NCI-H2171 treated with DMSO at 0.1 percent for 48 hours (cell line): ENCODE measurements around the gene SPSB1.

Experiments used
- DNase-seq: peaks from one replicate; lab custom pipeline; 2025; lab: John Stamatoyannopoulos, UW

SPSB1 gene

DNA sequence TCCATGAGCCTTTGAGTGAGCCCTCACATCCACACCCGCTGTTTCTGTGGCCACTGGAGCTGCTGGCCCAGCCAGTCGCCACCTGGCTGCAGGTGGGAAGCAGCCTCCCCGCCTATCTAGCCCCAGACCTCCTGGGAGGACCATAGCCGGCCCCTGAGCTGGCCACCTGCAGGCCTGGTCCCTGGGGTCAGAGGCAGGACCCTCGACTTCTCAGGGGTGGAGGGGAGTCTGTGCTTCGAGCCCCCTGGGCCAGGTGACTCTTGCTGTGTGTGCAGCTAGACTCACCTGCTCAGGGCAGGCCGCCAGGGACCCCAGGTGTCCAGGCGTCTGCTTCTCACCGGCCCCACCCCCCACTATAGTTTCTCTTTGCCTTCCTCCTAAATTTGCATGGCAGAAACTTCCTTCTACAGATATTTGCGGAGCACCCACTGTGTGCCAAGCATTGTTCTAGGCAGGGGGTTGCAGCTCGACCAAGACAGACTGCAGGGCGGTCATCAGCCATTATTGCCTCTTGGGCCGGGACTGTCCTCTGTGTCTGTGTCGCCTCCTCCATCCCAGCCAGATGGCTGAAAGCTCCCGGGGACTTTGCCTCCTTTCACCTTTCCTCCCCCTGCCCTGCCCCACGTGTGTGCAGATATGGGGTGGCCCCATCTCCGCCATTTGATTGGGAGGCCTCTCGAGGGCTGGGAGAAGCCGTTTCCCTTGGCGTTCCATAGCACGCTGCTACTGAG, 27.3 kb downstream of the SPSB1 start:
- no peak for DNase-seq

- DNase-seq, result no peak
Measured at GRCh38 chr1:9320520-9321479, 28.1 kb downstream of the SPSB1 start.

DNA sequence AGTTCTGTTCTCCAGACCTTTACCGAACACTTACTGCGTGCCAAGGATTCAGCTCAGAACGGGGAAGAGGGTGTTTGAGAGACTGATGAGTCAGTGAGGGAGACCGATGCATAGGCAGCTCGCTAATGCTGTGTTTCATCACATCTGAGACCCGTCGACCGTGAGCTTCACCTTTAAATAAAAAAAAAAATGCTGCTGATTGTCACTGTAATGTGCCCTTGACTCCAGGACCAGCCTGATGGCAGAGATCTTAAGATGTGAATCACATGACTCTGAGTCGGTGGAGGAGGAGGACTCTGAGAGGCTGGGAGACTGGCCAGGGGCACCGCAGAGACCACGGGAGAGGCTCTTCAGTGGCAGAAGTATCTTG, 28.8 kb downstream of the SPSB1 start:
- DNase-seq, result no peak

- DNase-seq, result no peak
Measured at GRCh38 chr1:9321986-9322660, 29.4 kb downstream of the SPSB1 start.

- DNase-seq, result no peak
Measured at GRCh38 chr1:9322661-9323244, 30.1 kb downstream of the SPSB1 start.

- DNase-seq, result no peak
Measured at GRCh38 chr1:9324246-9325096, 31.8 kb downstream of the SPSB1 start.

DNA sequence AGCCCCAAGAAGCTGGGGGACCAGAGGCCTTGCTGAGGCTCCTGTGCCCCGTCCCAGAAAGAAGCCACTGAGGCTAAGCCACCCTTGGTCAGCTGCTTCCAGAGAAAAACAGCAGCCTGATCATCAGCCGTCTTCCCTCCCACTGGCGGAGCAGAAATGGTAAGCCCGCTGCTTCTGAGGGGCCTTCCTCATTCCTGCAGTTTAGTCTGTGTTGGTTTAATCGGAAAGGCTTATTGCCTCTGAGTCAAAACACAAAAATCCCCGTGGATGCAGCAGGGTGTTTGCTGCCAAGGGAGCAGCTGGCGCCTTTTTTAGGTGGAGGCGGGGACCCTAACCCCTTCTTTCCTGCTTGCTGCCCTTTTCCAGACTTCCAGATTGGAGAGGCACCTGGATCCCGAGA, 33.9 kb downstream of the SPSB1 start:
- peak; percentile 28 for DNase-seq

GRCh38 chr1:9328201-9328600, 35.5 kb downstream of the SPSB1 start:
- no peak for DNase-seq

DNA sequence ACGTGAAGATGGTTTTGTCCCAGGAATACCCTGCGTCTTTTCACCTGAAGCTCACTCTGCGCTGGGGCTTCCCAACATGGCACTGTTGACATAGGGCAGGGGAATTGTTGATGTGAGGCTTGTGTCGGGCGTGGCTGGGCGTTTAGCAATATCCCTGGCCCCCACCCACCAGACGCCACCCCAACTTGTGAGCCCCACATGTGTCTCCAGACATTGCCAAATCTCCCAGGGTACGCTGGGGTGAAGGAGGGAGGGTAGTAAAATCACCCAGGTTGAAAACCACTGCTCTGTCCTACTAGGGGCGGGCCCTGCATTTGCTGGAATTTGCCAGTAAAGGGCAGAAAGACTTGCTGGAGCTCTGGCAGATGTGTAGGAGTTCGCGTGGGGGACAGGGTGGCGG, 36.0 kb downstream of the SPSB1 start:
- no peak for DNase-seq

DNA sequence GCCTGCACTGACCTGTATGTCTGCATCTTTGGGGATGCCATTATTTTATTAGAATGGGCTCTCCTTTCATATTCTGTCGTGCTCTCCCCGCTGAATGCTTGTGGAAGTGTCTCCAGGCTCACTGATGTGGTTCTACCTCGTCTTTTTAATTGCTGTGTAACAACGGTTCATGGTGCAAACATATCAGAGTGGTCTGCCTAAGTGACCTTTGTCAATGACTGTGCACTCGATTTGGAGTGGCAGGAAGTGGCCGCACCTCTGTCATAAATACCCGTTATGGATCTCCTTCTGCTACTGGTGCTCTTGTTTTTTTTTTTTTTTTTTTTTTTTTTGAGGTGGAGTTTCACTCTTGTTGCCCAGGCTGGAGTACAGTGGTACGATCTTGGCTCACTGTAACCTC, 38.3 kb downstream of the SPSB1 start:
- DNase-seq, result no peak

GRCh38 chr1:9331558-9332346, 39.1 kb downstream of the SPSB1 start:
- no peak for DNase-seq

DNA sequence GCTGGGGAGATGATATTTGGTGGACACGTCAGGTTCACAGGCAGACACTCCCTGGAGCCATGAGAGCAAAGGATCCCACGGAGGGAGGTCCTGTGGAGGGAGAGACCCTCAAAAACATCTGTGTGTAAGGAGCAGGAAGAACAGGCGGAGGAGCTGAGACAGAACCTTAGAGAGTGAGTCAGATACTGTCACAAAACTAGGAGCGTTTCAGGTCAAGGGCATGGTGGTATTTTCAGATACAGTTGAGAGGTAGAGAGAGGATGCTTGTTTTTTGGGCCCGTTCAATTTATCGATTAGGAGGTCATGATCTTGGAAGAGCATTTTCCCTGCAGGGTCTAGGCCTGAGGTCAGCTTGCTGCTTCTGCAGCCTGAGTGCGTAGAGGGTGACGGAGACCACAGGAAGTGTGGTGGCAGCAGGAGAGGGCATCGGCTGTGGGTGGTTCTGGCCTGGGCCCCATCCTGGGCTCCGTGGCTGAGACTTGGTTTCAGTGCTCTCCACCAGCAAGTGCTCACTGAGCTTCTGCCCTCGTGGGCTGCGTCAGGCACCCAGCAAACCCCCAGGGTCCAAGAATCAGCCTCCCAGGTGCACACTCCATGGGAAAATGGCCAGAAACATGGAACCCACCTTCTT, 39.9 kb downstream of the SPSB1 start:
- no peak for DNase-seq

- DNase-seq, result no peak
Measured at GRCh38 chr1:9338397-9339246, 45.9 kb downstream of the SPSB1 start.

DNA sequence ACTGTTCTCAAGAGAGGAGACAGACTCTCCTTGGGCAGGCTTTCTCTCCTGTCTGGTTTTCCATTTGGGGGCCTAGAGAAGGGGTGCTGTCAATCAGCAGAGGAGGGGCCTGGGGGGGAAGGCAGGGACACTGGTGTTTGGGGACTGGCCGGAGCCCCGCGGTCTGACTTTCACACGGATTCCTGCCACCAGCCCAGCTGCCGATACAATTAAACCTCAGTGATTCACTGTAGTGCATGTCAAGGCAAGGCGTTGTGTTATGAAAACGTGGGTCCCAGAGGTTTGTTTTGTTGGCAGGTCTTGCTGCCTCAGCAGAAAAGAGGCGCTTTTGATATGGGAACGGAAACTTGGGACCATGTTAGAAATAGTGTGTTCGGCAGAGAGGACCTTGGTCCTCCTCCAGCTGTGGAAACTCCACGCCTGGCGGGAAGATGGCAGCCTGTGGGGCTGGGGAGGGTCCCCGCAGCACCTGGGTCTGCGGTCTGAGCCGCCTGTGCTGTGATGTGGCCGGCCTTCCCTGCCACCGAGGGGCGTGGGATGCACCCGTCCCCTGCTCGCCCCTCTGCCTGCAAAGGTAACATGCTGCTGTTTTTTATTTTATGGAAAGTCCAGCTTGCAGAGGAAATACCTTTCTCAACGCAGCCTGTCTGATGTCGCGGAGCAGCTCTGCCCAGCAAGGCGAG, 47.6 kb downstream of the SPSB1 start:
- no peak for DNase-seq

DNA sequence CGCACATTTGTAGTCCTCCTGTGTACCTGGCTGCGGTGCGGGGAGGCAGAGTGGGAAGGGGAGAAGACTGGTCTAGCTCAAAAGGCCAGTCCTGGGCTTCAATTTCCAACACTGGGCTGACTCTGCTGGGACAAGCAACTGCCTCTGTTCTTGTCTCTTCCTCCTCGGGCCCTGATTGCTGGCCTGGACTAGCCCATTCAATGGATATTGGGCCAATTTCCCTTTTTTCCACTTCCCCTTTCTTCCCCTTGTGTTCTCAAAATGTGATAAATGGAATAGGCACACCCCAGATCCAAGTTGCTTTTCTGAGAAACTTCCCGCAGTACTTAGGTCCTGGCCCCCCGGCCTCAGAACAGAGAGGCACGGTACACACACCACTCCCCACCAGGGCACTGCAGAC, 48.2 kb downstream of the SPSB1 start:
- DNase-seq, result no peak

DNA sequence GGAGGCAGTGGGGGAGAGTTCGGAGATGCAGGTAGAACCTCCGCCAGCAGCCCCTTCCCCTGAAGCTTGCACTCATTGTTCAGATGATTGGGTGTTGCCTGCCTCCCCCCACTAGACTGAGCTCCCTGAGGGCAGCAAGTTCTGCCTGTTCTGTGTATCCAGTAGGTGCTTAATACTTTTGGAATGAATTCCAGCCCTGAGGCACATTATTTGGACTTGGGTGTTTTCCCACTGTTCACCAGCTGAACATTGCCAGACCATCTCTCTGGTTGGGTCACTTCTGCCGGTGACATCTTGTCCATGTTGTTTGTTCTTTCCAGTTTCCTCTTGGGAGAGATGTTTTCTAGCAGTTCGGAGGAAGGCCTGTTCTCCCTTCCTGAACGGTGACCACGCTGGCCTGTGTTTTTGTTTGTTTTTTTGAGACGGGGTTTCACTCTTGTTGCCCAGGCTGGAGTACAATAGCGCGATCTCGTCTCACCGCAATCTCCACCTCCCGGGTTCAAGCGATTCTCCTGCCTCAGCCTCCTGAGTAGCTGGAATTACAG, 48.7 kb downstream of the SPSB1 start:
- no peak for DNase-seq

- DNase-seq, result no peak
Measured at GRCh38 chr1:9343269-9343668, 50.6 kb downstream of the SPSB1 start.
